G401 (cell line): ENCODE measurements around the gene ZBTB12. TPM values are rescaled to one million over a fixed set of nuclear protein-coding genes. Genes with fewer than 3 reads are reported as not detected.
A peak's percentile ranks its signal among the peaks of the same experiment; 100 is the strongest.
"Not testable (repeated sequence)": the region's sequence is repeated elsewhere in the genome, so short reads cannot be mapped to it uniquely, and the experiment has no call there.

ENCODE experiments used
- DNase-seq: peaks from one replicate; pipeline ENCODE4 v3.0.0-alpha.2; 2015; ENCODE audit warnings: low spot score
- in situ Hi-C: cut with HindIII; loops from 2 replicates; pipeline ENCODE4 v1.10.0; 2016; ENCODE audit warnings: low sequenced_read_pairs, mixed read lengths
- total RNA-seq: library from RNA; depleted of rRNA; stranded (reverse); fragments of >200 nt; shearing (Covaris generic); gene quantifications from 2 replicates; pipeline ENCODE4 v1.2.3, GENCODE V29; 2014; rRNA removed

Gene ZBTB12
- total RNA-seq, result 20.0 and 22.3 TPM in 2 replicates

GRCh38 chr6:31901953-31902643, at the start of gene ZBTB12:
ZBTB12 (minus strand) TSS chr6:31902086; CDS start chr6:31901305, 781 bp downstream.
- in situ Hi-C loops, result no loop called here

GRCh38 chr6:31949926-31950548, 48.2 kb upstream of the ZBTB12 start:
- no peak for DNase-seq
- in situ Hi-C loops, result no loop called here

More at GRCh38 chr6:31901953-31902643, at the start of gene ZBTB12:
- peak; percentile 97 for DNase-seq

GRCh38 chr6:31948753-31949413, 47.0 kb upstream of the ZBTB12 start:
- DNase-seq, result no peak
- in situ Hi-C loops, result no loop called here

GRCh38 chr6:31948306-31948705, 46.4 kb upstream of the ZBTB12 start:
- DNase-seq, result no peak
- in situ Hi-C loops, result no loop called here

GRCh38 chr6:31947864-31948263, 46.0 kb upstream of the ZBTB12 start:
- in situ Hi-C loops, result no loop called here

GRCh38 chr6:31947070-31947675, 45.3 kb upstream of the ZBTB12 start:
- DNase-seq, result no peak
- in situ Hi-C loops, result no loop called here

More at GRCh38 chr6:31947864-31948263, 46.0 kb upstream of the ZBTB12 start:
- DNase-seq, result no peak

GRCh38 chr6:31946370-31946885, 44.5 kb upstream of the ZBTB12 start:
- no peak for DNase-seq
- in situ Hi-C loops, result no loop called here

GRCh38 chr6:31945507-31946369, 43.9 kb upstream of the ZBTB12 start, which contains the start of gene CFB:
CFB (plus strand) TSS chr6:31946095; CDS start chr6:31946222, 127 bp downstream.
- in situ Hi-C loops, result no loop called here
- no peak for DNase-seq

GRCh38 chr6:31945154-31945506, 43.2 kb upstream of the ZBTB12 start:
- no peak for DNase-seq
- in situ Hi-C loops, result no loop called here

- in situ Hi-C loops, result no loop called here
Observed at GRCh38 chr6:31943742-31944141, 41.9 kb upstream of the ZBTB12 start.

GRCh38 chr6:31940256-31940664, 38.4 kb upstream of the ZBTB12 start:
- in situ Hi-C loops, result no loop called here
- no peak for DNase-seq

More at GRCh38 chr6:31943742-31944141, 41.9 kb upstream of the ZBTB12 start:
- no peak for DNase-seq

GRCh38 chr6:31935823-31936222, 33.9 kb upstream of the ZBTB12 start:
- DNase-seq, result no peak
- in situ Hi-C loops, result no loop called here

GRCh38 chr6:31935021-31935420, 33.1 kb upstream of the ZBTB12 start:
- in situ Hi-C loops, result no loop called here
- no peak for DNase-seq

GRCh38 chr6:31933537-31933936, 31.7 kb upstream of the ZBTB12 start:
- in situ Hi-C loops, result no loop called here
- no peak for DNase-seq

- DNase-seq, in situ Hi-C loops: not testable (repeated sequence)
Observed at GRCh38 chr6:31932137-31932536, 30.3 kb upstream of the ZBTB12 start.

- in situ Hi-C loops, result no loop called here
- no peak for DNase-seq
Observed at GRCh38 chr6:31930962-31931361, 29.1 kb upstream of the ZBTB12 start.

- in situ Hi-C loops, result no loop called here
- DNase-seq, result no peak
Observed at GRCh38 chr6:31928672-31928939, 26.7 kb upstream of the ZBTB12 start.

GRCh38 chr6:31927863-31928671, 26.2 kb upstream of the ZBTB12 start:
- in situ Hi-C loops, result no loop called here
- no peak for DNase-seq
